ENCODE data around the gene DEPDC5.

GRCh38 chr22:31750365-31751284 is 3.2 kb upstream of the DEPDC5 start:
- TF ChIP-seq, protein P1, sequence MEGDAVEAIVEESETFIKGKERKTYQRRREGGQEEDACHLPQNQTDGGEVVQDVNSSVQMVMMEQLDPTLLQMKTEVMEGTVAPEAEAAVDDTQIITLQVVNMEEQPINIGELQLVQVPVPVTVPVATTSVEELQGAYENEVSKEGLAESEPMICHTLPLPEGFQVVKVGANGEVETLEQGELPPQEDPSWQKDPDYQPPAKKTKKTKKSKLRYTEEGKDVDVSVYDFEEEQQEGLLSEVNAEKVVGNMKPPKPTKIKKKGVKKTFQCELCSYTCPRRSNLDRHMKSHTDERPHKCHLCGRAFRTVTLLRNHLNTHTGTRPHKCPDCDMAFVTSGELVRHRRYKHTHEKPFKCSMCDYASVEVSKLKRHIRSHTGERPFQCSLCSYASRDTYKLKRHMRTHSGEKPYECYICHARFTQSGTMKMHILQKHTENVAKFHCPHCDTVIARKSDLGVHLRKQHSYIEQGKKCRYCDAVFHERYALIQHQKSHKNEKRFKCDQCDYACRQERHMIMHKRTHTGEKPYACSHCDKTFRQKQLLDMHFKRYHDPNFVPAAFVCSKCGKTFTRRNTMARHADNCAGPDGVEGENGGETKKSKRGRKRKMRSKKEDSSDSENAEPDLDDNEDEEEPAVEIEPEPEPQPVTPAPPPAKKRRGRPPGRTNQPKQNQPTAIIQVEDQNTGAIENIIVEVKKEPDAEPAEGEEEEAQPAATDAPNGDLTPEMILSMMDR (conservative IDR thresholded peaks at IDR 0.05) = no peak
- TF ChIP-seq EZH2 (IDR thresholded peaks at IDR 0.05; ENCODE audit: low read depth) = no peak

Measured in PC-9 (cell line).